ENCODE measurements around the gene MIOX. TPM values are rescaled to one million over a fixed set of nuclear protein-coding genes. Genes with fewer than 3 reads are reported as not detected.

The MIOX gene
- total and polyA plus RNA-seq, 9 of the 15 experiments (the other 6 are each of a cell fraction or from before 2014, with no cell fraction given) = 0.08 TPM; not detected in 8

- in situ Hi-C loops (cut with MboI) (no loop called here), intact Hi-C loops (cut with micrococcal nuclease) (no loop called here)
- Histone ChIP-seq H3K79me2 (ENCODE audit: control insufficient read depth, insufficient read depth, low read length) (no peaks in the 10 kb centered on the region), H3K4me3 (no peak overlapping the region), H3K4me1 (replicated peaks in 1 of 2; ENCODE audit: control insufficient read depth in 2 of 2, insufficient read depth in 2 of 2, low read length in 2 of 2) (peaks cover 0 to 2% of the 10 kb centered on the region in 2 experiments; a peak in 2 of 5 replicates), H3K36me3 (ENCODE audit: control insufficient read depth, insufficient read depth, low read length) (peaks cover 61% of the 10 kb centered on the region; the same call in 1 of the 3 replicates), H2AFZ (ENCODE audit: low read depth, low read length) (no peak overlapping the region), H3K27me3 (ENCODE audit: control insufficient read depth in 2 of 2, insufficient read depth in 2 of 2, low read length in 2 of 2) (no peaks in the 10 kb centered on the region), H4K20me1 (replicated peaks; ENCODE audit: control insufficient read depth, insufficient read depth, low read length) (no peaks in the 10 kb centered on the region), H3K9me1 (ENCODE audit: control insufficient read depth, insufficient read depth, low read length) (no peaks in the 10 kb centered on the region), H3K27ac (ENCODE audit: extremely low read depth, low read depth, low read length) (no peak overlapping the region), H3K9ac (ENCODE audit: insufficient read depth in 1 of 2, low read depth in 2 of 2, low read length in 2 of 2) (no peak overlapping the region), H3K4me2 (ENCODE audit: insufficient read depth, low read length) (no peak overlapping the region), H3K9me3 (replicated peaks; ENCODE audit: control insufficient read depth, insufficient read depth, low read depth, low read length) (no peaks in the 10 kb centered on the region)
- WGBS (ENCODE audit: insufficient coverage, low coverage, missing lambda C conversion rate) = 96% methylated on average over 14 of the region's 30 CpGs
- no peak for ATAC-seq
- POLR2A ChIA-PET = interaction anchor here (1.0 kb wide), 1 partner anchor 19 kb away, joined by 3 read pairs; no protein-coding TSS in a partner anchor
- DNase-seq (ENCODE audit: extremely low read depth in 1 of 4, low spot score in 3 of 4) = no peak
- CTCF ChIA-PET (ENCODE audit: low intra/inter-chr PET ratio) = no interaction called here
- TF ChIP-seq ZNF764 (CRISPR knock-in tag; IDR thresholded peaks at IDR 0.05; ENCODE audit: low read depth) (no peak), ZNF696 (CRISPR knock-in tag; conservative IDR thresholded peaks at IDR 0.05) (no peak), ZNF239 (CRISPR knock-in tag; IDR thresholded peaks at IDR 0.05) (no peak), SMARCC2 (IDR thresholded peaks at IDR 0.05; ENCODE audit: low read depth) (no peak), ZNF583 (CRISPR knock-in tag; IDR thresholded peaks at IDR 0.05) (no peak), RREB1 (CRISPR knock-in tag; IDR thresholded peaks at IDR 0.05) (no peak), TAL1 (IDR thresholded peaks at IDR 0.05) (no peak), CBFB (CRISPR knock-in tag; IDR thresholded peaks at IDR 0.05) (no peak), TOE1 (IDR thresholded peaks at IDR 0.05; ENCODE audit: borderline replicate concordance) (no peak), TOE1 (CRISPR knock-in tag; IDR thresholded peaks at IDR 0.05; ENCODE audit: borderline replicate concordance, low read depth) (no peak), MYC (IDR thresholded peaks at IDR 0.05; ENCODE audit: low read depth, low read length) (no peak), MYC (CRISPR knock-in tag; IDR thresholded peaks at IDR 0.05; ENCODE audit: borderline replicate concordance, low read depth) (no peak), KDM1A (IDR thresholded peaks at IDR 0.05) (no peak)
- FAIRE-seq = no peak
- no TSS peak for BruUV-seq (replicated peaks)
These were observed 24.6 kb upstream of the MIOX start for GRCh38 chr22:50461979-50462540.
